ENCODE results near the gene KCNMA1. TPM values are rescaled to one million over a fixed set of nuclear protein-coding genes. Genes with fewer than 3 reads are reported as not detected.

Gene KCNMA1
- total RNA-seq, 1 donor from 2014 or later = 87.6 TPM

GRCh38 chr10:76983624-76984023 is 654.0 kb downstream of the KCNMA1 start:
- no peaks in the 10 kb centered on the region for H3K27me3 Mint-ChIP-seq (ENCODE audit: low read depth)
- H3K36me3 Mint-ChIP-seq (ENCODE audit: low read depth) = peaks cover 2% of the 10 kb centered on the region
- no peak overlapping the region for H3K27ac Mint-ChIP-seq (ENCODE audit: unreplicated experiment)
- H3K4me3 Mint-ChIP-seq (ENCODE audit: unreplicated experiment) = no peak overlapping the region
- no peaks in the 10 kb centered on the region for H3K9me3 Mint-ChIP-seq (ENCODE audit: low read depth)
- DNase-seq (ENCODE audit: low spot score) = no peak
- no peak for TF ChIP-seq CTCF (IDR thresholded peaks at IDR 0.05)
- peaks cover 4% of the 10 kb centered on the region for H3K4me1 Mint-ChIP-seq (ENCODE audit: low read depth)

- Mint-ChIP-seq H3K4me3 (ENCODE audit: unreplicated experiment) (no peak overlapping the region), H3K4me1 (ENCODE audit: low read depth) (peaks cover 4% of the 10 kb centered on the region), H3K27me3 (ENCODE audit: low read depth) (no peaks in the 10 kb centered on the region), H3K9me3 (ENCODE audit: low read depth) (no peaks in the 10 kb centered on the region), H3K36me3 (ENCODE audit: low read depth) (no peaks in the 10 kb centered on the region), H3K27ac (ENCODE audit: unreplicated experiment) (no peak overlapping the region)
- DNase-seq (ENCODE audit: low spot score) = no peak
- no peak for TF ChIP-seq CTCF (IDR thresholded peaks at IDR 0.05)
Observed at GRCh38 chr10:76982671-76983070, 654.9 kb downstream of the KCNMA1 start.

GRCh38 chr10:76981251-76981650 is 656.4 kb downstream of the KCNMA1 start:
- Mint-ChIP-seq H3K27me3 (ENCODE audit: low read depth) (no peaks in the 10 kb centered on the region), H3K4me3 (ENCODE audit: unreplicated experiment) (no peak overlapping the region), H3K27ac (ENCODE audit: unreplicated experiment) (no peak overlapping the region), H3K36me3 (ENCODE audit: low read depth) (no peaks in the 10 kb centered on the region), H3K9me3 (ENCODE audit: low read depth) (no peaks in the 10 kb centered on the region), H3K4me1 (ENCODE audit: low read depth) (peaks cover 4% of the 10 kb centered on the region)
- DNase-seq (ENCODE audit: low spot score) = no peak
- no peak for TF ChIP-seq CTCF (IDR thresholded peaks at IDR 0.05)

- Mint-ChIP-seq H3K4me1 (ENCODE audit: low read depth) (peaks cover 7% of the 10 kb centered on the region), H3K36me3 (ENCODE audit: low read depth) (no peaks in the 10 kb centered on the region), H3K27ac (ENCODE audit: unreplicated experiment) (no peak overlapping the region), H3K4me3 (ENCODE audit: unreplicated experiment) (no peak overlapping the region), H3K27me3 (ENCODE audit: low read depth) (no peaks in the 10 kb centered on the region), H3K9me3 (ENCODE audit: low read depth) (no peaks in the 10 kb centered on the region)
- TF ChIP-seq CTCF (IDR thresholded peaks at IDR 0.05) = no peak
- DNase-seq (ENCODE audit: low spot score) = no peak
Observed at GRCh38 chr10:76977901-76978300, 659.7 kb downstream of the KCNMA1 start.

- Mint-ChIP-seq H3K9me3 (ENCODE audit: low read depth) (no peaks in the 10 kb centered on the region), H3K36me3 (ENCODE audit: low read depth) (no peaks in the 10 kb centered on the region), H3K4me3 (ENCODE audit: unreplicated experiment) (no peak overlapping the region), H3K4me1 (ENCODE audit: low read depth) (peaks cover 7% of the 10 kb centered on the region), H3K27me3 (ENCODE audit: low read depth) (no peaks in the 10 kb centered on the region), H3K27ac (ENCODE audit: unreplicated experiment) (no peak overlapping the region)
- no peak for DNase-seq (ENCODE audit: low spot score)
- TF ChIP-seq CTCF (IDR thresholded peaks at IDR 0.05) = no peak
Observed at GRCh38 chr10:76977046-76977445, 660.6 kb downstream of the KCNMA1 start.

Data from chondrocyte (in vitro differentiated cells).